T-helper 17 cell (primary cell): Measurements from ENCODE around the gene CSTF1. TPM values are rescaled to one million over a fixed set of nuclear protein-coding genes. Genes with fewer than 3 reads are reported as not detected.

Source experiments
- ATAC-seq: fragments of 150-1000 bp; cut with Tn5 transposase; 2 replicates; pipeline ENCODE4 v1.10.0; 2021; ENCODE audit warnings: mild to moderate bottlenecking, moderate library complexity
- DNase-seq, 3 donors: peaks; one replicate each; pipeline versions ENCODE4 v3.0.0 to v3.0.0-alpha.2; 2020 to 2021
- H3K9me3 ChIP-seq: one replicate; pipeline ENCODE4 v1.7.0; 2013; ENCODE audit warnings: low read length, mild to moderate bottlenecking; ENCODE audit not compliant: control insufficient read depth, poor library complexity, severe bottlenecking
- H3K27ac Mint-ChIP-seq: one replicate; pipeline ENCODE4 v1.8.0; 2022; ENCODE audit warnings: mild to moderate bottlenecking, moderate library complexity, mixed read lengths
- H3K27me3 Mint-ChIP-seq: one replicate; pipeline ENCODE4 v1.8.0; 2022; ENCODE audit warnings: mixed read lengths
- H3K36me3 Mint-ChIP-seq: one replicate; pipeline ENCODE4 v1.8.0; 2022; ENCODE audit warnings: low read depth, mixed read lengths
- H3K4me1 Mint-ChIP-seq: one replicate; pipeline ENCODE4 v1.8.0; 2022; ENCODE audit warnings: mild to moderate bottlenecking, mixed read lengths
- H3K4me3 Mint-ChIP-seq: one replicate; pipeline ENCODE4 v1.8.0; 2022; ENCODE audit warnings: mild to moderate bottlenecking, moderate library complexity, mixed read lengths
- total RNA-seq, 4 donors: library from RNA in 2 of 4; stranded (reverse) in 2 of 4; gene quantifications; one replicate each; pipeline ENCODE4 v1.2.3 and lab custom pipeline; 2022 to 2026

The CSTF1 gene
- total RNA-seq, 2 donors from 2014 or later: 21.8 to 23.7 TPM

DNA sequence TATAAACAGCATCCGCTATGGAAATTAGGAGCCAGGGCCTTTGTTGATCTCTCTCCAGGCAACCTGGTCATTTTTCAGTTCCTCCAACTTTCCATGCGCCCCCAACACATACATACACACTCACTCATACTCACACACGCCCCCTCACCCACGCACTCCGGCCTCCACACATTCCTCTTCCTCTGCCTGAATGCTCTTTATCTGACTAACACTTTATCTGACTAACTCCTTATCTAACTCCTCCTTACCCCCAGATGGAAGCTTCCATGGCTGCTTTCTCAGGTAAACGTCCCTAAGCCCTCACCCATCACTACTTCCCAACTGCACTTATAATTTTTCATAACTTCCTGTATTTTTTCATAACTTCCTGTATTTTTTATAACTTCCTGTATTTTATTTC, 37.1 kb downstream of the CSTF1 start:
- H3K36me3 Mint-ChIP-seq: peaks cover 2% of the 10 kb centered on the region
- ATAC-seq (peak; percentile 21), DNase-seq (no peak)
- no peaks in the 10 kb centered on the region for H3K27me3 Mint-ChIP-seq
- H3K27ac Mint-ChIP-seq: peak overlapping the region; percentile 53
- peaks cover 37% of the 10 kb centered on the region for H3K4me1 Mint-ChIP-seq
- peak overlapping the region; percentile 78 for H3K4me3 Mint-ChIP-seq
- no peaks in the 10 kb centered on the region for H3K9me3 ChIP-seq

DNA sequence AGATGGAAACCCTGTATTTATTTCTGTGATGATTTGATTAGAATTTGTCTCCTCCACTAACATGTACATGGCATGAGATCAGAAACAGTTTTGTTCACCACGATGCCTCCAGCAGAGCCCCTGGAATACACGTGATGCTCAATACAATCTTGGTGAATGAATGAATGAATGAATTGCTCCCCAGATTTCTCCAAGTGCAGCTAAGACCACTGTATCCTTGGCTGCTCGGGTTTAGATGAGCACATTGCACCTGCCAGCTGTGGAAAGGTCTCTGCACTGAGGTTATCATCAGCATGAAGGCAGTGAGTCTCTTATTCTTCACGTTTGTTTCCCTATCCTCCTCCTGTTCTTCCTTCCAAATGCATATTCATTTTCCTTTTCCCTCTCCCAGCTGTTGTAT, 37.5 kb downstream of the CSTF1 start:
- Mint-ChIP-seq H3K4me1 (peaks cover 37% of the 10 kb centered on the region), H3K27ac (peak overlapping the region; percentile 53), H3K27me3 (no peaks in the 10 kb centered on the region), H3K36me3 (peaks cover 2% of the 10 kb centered on the region), H3K4me3 (peak overlapping the region; percentile 78)
- ATAC-seq (no peak), DNase-seq (no peak)
- no peaks in the 10 kb centered on the region for H3K9me3 ChIP-seq

DNA sequence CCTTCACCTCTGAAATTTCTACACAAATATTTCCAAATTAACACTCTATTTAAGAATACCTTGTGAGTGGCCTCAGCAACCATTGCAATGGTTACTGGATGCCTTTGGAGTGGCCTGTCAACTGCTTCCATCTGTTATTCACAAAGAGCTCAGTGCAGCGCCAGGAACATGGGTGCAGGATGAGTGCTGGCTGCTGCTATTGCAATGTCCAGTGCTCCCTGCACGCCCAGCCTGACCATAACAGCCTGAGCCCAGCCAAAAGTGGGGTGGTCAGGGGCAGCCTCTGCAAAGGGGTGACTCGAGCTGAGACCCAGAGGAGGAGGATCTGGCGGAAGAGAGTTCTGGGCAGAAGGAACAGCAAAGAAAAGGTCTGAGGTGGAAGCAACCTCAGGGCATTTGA, 38.0 kb downstream of the CSTF1 start:
- H3K4me1 Mint-ChIP-seq: peaks cover 37% of the 10 kb centered on the region
- peaks cover 2% of the 10 kb centered on the region for H3K36me3 Mint-ChIP-seq
- no peaks in the 10 kb centered on the region for H3K9me3 ChIP-seq
- no peaks in the 10 kb centered on the region for H3K27me3 Mint-ChIP-seq
- ATAC-seq: no peak
- DNase-seq: no peak
- H3K4me3 Mint-ChIP-seq: no peak overlapping the region
- H3K27ac Mint-ChIP-seq: peak overlapping the region; percentile 53

DNA sequence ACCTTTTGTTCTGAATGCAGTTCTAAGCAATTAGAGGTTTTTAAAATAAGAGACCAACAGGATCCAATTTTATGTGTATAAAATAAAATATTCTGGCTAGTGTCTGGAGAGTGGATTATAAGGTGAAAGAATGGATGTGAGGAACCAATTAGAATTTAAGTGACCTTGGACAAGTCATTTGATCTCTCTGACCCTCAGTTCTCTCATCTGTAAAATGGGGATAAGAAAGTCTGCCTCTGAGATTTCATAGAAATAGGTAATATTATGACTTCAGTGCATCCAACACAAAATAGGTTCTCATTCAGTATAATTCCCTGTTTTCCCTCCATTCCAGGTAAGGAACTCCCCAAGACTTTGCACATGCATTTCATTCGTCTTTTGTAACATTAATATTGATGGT, 38.5 kb downstream of the CSTF1 start:
- Mint-ChIP-seq H3K27ac (peak overlapping the region; percentile 53), H3K36me3 (peaks cover 2% of the 10 kb centered on the region), H3K4me1 (peaks cover 36% of the 10 kb centered on the region), H3K4me3 (no peak overlapping the region), H3K27me3 (no peaks in the 10 kb centered on the region)
- ATAC-seq (no peak), DNase-seq (no peak)
- no peaks in the 10 kb centered on the region for H3K9me3 ChIP-seq

DNA sequence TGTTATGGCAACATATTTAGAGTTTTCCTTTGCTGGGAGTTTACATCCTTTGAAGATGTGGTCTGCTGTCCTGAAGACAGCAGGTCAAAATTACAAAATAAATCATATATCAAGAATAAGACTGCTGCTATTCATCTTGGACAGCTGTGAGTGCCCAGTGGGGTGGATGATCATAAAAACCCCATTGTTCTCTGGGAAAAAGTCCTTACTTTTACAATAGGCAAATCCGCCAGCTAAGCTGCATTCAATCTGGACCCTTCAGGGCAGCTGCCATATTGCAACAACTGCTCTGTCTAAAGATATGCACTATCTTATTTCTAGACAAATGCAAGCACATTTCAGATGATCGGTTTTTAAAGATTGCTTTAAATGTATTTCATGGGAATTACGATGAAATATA, 39.0 kb downstream of the CSTF1 start:
- H3K27ac Mint-ChIP-seq: no peak overlapping the region
- ATAC-seq (no peak), DNase-seq (no peak)
- no peaks in the 10 kb centered on the region for H3K27me3 Mint-ChIP-seq
- H3K4me1 Mint-ChIP-seq: peaks cover 36% of the 10 kb centered on the region
- no peak overlapping the region for H3K4me3 Mint-ChIP-seq
- H3K9me3 ChIP-seq: no peaks in the 10 kb centered on the region
- peaks cover 2% of the 10 kb centered on the region for H3K36me3 Mint-ChIP-seq

DNA sequence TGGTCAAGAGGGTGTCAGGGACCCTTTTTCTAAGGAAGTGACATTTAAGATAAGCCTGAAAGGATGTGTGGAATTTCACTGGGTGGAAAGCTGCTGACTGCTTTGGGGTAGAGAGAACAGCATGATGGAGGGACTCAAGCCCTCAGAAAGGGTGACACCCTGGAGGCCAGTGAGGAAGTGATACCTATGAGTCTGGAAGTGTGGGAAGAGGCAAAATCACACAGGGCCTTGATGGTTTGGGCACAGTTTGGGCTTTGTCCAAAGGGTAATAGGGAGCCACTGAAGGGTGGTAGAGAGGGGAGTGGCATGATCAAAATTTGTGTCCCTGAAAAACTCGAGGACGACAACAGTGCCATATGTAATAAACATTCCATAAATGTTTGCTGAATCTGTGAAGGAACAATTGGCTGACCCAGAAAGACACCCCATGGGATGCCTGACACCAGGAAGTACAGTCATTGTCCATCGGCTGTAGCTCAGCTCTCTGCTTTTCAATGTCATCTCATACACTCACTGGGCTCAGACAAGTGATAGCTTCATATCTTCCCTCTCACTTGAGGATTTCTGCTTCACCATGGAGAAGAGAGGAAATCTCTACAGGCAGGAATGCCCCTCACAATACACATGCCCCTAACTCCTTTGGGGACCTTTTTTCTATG, 40.9 kb downstream of the CSTF1 start:
- Mint-ChIP-seq H3K27ac (peak overlapping the region; percentile 3), H3K4me3 (no peak overlapping the region), H3K27me3 (no peaks in the 10 kb centered on the region), H3K4me1 (peaks cover 30% of the 10 kb centered on the region), H3K36me3 (peaks cover 2% of the 10 kb centered on the region)
- H3K9me3 ChIP-seq: no peaks in the 10 kb centered on the region
- DNase-seq (no peak), ATAC-seq (no peak)

DNA sequence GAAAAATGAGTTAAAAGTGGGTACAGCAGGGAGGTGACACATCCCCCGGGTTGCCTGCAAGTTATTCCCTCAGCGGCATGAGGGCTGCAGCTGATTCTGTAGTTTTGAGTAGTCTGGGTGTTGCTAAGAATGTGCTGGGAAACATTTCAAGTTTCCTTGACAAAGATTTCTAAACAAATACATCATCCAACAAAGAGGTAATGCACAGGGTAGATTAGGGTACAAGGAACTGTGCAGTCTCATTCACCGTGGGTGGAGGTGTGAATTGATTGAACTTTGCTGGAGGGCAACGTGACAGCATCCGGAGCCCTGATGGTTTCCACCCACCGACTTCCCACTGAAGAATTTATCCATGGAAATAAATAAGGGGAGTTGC, 41.4 kb downstream of the CSTF1 start:
- DNase-seq: no peak
- H3K27ac Mint-ChIP-seq: peak overlapping the region; percentile 3
- ATAC-seq: no peak
- H3K9me3 ChIP-seq: no peaks in the 10 kb centered on the region
- H3K27me3 Mint-ChIP-seq: no peaks in the 10 kb centered on the region
- H3K4me3 Mint-ChIP-seq: no peak overlapping the region
- peaks cover 31% of the 10 kb centered on the region for H3K4me1 Mint-ChIP-seq
- H3K36me3 Mint-ChIP-seq: peaks cover 2% of the 10 kb centered on the region

DNA sequence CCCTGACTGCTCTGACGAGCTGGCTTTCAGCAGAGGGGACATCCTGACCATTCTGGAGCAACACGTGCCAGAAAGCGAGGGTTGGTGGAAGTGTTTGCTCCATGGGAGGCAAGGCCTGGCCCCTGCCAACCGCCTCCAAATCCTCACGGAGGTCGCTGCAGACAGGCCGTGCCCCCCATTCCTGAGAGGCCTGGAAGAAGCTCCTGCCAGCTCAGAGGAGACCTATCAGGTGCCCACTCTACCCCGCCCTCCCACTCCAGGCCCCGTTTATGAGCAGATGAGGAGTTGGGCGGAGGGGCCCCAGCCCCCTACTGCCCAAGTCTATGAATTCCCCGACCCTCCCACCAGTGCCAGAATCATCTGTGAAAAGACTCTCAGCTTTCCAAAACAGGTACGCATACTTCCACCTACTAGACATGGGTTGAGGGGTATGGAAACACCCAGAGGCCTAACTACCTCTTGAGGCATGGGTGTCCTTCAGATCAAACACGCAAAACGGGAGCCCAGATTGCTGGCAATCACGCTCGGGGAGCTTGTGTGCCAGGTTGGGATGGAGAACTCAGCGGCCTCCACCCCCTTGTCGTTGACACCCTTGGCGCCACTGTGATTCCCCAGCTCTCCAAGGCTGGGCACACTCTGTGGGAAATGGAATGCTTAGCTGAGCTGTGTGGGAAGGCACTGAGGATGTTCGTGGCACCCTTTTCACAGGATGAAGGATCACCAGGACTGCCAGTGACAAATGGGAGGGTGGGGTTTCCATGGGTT, 44.9 kb downstream of the CSTF1 start:
- H3K4me1 Mint-ChIP-seq: peaks cover 31% of the 10 kb centered on the region
- H3K27me3 Mint-ChIP-seq: no peaks in the 10 kb centered on the region
- no peaks in the 10 kb centered on the region for H3K36me3 Mint-ChIP-seq
- no peak overlapping the region for H3K4me3 Mint-ChIP-seq
- ATAC-seq (no peak), DNase-seq (no peak)
- no peaks in the 10 kb centered on the region for H3K9me3 ChIP-seq
- peak overlapping the region; percentile 86 for H3K27ac Mint-ChIP-seq

DNA sequence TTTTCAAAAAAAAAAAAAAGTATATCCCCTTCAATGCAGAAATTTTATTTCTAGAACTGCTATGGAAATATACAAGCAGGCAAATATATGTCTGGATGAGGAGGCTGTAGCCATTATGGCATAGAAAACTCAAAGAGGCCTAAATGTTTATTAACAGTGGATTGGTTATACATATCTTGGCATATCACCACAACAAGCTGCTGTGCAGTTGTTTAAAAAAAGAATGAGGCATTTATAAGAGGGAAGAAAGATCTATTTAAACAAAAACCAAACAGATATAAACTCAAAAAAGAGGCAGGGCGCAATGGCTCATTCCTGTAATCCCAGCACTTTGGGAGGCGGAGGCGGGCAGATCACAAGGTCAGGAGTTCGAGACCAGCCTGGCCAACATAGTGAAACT, 45.8 kb downstream of the CSTF1 start:
- Mint-ChIP-seq H3K27me3 (no peaks in the 10 kb centered on the region), H3K36me3 (no peaks in the 10 kb centered on the region), H3K27ac (peak overlapping the region; percentile 86), H3K4me1 (peaks cover 31% of the 10 kb centered on the region), H3K4me3 (no peak overlapping the region)
- DNase-seq (no peak), ATAC-seq (no peak)
- no peaks in the 10 kb centered on the region for H3K9me3 ChIP-seq

DNA sequence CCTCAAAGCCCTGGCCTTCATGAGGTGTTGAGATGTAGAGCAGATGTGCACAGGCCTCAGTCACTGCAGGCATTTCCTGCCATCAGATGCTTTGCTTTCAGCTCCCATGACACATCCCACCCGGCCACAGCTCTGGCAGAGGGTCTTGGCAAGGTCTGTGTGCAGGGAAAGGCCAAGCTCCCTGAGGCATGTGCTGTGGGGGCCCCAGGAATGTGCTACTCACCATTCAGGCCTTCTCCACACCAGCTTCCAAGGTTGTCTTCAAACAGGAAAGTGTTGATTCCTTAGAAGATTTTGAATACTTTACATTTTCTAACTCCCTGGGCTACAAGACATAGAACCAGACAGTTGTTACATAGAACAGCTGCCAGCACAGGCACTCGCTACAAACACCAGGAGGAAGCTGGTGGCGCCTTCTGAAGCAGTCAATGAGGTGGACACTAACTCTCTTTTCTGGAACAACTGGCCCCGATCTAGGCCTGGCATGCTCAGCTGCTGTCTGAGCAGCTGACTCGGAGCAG, 47.4 kb downstream of the CSTF1 start:
- DNase-seq (no peak), ATAC-seq (peak; percentile 21)
- peak overlapping the region; percentile 53 for H3K4me3 Mint-ChIP-seq
- no peaks in the 10 kb centered on the region for H3K27me3 Mint-ChIP-seq
- H3K36me3 Mint-ChIP-seq: no peaks in the 10 kb centered on the region
- H3K27ac Mint-ChIP-seq: peak overlapping the region; percentile 77
- peaks cover 33% of the 10 kb centered on the region for H3K4me1 Mint-ChIP-seq
- no peaks in the 10 kb centered on the region for H3K9me3 ChIP-seq

DNA sequence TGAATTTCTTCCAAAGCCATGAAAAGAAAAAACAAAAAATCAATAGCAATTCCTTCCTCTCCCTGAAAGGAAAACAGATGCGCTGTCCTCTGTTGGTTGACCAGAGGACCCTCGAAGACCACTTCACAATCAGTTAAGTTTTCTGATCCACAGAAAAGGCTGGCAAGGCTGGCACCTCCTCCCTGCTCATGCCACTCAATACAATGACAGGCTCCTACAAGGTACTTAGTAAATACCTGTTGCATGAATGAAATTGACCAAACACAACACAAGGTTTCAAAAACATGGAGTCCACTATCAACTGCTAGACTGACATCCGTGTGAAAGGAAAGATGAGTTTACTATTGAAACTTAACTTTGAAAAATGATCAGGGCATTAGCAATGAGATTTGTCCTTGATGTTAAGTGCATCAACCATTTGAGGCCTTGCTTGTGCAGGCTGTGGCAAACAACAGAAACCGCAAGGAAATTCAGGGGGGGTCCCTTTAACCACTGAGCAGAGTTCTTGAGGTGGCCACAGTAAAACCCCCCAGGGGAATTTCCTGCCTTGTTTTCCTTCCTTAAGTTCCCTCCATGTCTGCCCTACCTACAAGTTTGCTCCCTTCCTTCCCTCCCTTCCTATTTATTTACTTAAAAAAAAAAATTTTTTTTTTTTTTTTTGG, 48.0 kb downstream of the CSTF1 start:
- Mint-ChIP-seq H3K27me3 (no peaks in the 10 kb centered on the region), H3K36me3 (peaks cover 2% of the 10 kb centered on the region), H3K27ac (peak overlapping the region; percentile 77), H3K4me1 (peaks cover 33% of the 10 kb centered on the region), H3K4me3 (peak overlapping the region; percentile 53)
- peak; percentile 91 for ATAC-seq
- H3K9me3 ChIP-seq: no peaks in the 10 kb centered on the region
- DNase-seq: peak; percentile 22 to 59 (median 25)

DNA sequence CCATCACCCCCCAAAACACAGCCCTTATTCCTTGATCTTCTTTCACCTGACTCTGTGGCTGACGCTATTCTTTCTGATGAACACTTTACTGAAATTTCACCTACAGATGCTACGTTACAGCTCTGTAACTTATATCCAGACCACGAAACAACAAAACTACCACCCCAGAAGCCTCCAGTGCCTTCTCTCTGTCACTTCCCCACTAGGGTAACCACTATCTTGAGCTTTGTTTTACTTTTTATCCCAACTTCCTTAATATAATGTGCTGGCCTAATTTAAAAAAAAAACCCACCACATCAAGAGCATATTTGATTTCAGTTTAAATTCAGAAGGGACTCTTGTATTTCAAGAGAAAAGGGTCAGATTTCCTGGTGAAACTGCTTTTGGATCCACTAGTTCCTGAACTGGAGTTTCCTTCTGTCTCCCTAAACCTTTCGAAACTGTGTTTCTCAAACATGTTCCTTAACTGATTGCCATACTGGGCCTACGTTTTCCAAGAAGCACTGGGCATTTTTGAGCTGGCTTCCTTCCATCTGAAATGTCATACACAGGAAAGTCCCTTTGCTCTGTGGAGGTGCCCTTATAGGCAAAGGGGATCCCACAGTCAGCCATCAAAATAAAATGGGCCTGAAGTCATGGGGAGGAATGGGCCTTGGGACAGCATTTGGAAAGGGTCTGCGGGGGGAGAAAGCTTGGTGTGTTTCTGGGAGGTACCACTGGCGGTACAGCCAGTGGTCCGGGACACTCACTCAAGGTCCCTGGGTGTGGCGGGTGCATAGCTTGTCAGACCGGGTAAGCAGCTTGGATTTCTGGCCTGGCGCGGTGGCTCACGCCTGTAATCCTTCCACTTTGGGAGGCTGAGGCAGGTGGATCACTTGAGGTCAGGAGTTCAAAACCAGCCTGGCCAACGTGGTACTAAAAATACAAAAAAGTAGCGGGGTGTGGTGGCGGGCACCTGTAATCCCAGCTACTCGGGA, 50.2 kb downstream of the CSTF1 start:
- H3K27me3 Mint-ChIP-seq: no peaks in the 10 kb centered on the region
- DNase-seq (no peak), ATAC-seq (peak; percentile 38)
- no peak overlapping the region for H3K4me3 Mint-ChIP-seq
- H3K9me3 ChIP-seq: no peaks in the 10 kb centered on the region
- peak overlapping the region; percentile 39 for H3K27ac Mint-ChIP-seq
- H3K4me1 Mint-ChIP-seq: peaks cover 30% of the 10 kb centered on the region
- H3K36me3 Mint-ChIP-seq: peaks cover 2% of the 10 kb centered on the region
